Activated naive CD8-positive, alpha-beta T cell treated with anti-CD3 and anti-CD28 coated beads, Interleukin-2, amount 50 U/mL, for 16 hours (primary cell): ENCODE measurements around the gene CLEC2L.

ENCODE experiments used
- DNase-seq: peaks from one replicate; pipeline ENCODE4 v3.0.0-alpha.2; 2020; ENCODE audit warnings: low read depth, low spot score

The CLEC2L gene

DNA sequence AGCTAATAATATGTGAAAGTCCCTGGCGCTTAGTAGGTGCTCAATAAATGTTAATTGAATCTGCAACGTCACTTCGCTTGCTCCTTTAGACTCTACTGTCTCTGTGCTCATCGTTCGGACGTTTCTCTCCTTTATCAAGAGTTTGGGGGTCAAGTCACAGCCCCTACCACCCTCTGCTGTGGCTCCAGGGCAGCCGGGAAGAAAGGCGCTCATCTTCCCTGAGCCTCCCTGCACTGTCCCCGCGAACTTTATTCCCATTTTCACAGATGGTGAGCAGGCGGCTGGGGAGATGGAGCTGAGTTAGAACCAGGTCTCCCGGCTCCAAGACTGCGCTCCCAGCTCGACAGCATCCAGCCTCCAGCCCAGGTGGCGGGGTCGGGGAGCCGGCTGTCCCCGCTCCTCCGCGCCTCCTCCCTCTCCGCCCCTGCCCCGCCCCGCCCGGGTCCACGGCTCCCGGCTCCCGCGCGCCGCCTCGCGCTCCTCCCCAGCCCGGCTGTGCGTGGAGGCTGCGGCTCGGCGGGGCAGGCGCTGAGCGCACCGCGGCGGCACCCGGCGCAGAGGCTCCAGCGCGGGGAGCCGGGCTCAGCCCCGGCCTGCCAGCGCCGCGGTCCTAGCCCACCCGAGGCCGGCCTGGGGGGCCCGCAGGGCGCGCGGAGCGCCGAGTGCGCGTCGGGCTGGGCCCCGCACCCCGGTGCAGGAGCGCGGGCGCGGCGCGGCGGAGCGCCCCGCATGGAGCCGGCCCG is at the start of gene CLEC2L:
TSS of gene CLEC2L (plus strand) at position 487 of the 743 bp plus-strand sequence. CDS start at position 730, 243 bp downstream.
- DNase-seq = no peak

DNA sequence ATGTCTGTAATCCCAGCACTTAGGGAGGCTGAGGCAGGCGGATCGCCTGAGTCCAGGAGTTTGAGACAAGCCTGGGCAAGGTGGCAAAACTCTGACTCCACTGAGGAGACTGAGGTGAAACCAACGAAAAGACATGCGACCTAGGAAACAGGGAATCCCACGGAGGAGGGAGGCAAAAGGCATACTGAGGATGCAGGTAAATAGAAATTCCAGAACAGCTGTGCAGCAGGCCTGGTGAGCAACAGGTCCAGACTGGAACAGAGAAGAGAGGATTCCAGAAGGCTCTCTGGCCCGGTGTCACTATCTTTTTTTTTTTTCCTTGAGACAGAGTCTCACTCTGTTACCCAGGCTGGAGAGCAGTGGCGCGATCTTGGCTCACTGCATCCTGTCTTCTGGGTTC is 47.3 kb upstream of the CLEC2L start:
- no peak for DNase-seq

- no peak for DNase-seq
Measured at GRCh38 chr7:139476891-139477290, 46.6 kb upstream of the CLEC2L start.

DNA sequence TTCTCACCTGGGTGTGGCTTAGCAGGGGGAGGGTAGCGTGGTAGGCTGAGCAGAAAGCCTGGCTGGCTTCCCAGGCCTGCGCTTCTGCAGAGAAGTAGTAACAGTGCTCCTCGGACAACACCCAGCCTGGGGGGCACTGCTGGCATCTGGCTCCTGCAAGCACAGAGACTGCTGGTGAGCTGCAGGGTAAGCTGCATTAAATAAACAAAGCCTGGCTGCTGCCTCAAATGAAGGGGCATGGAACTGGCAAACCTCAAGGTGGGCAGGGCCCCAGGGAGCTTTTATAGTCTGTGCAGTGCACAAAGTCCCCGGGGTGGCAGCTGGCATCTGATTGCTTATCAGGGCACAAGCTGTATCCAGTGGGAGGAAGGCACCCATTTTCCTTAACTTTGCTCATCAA is 43.9 kb upstream of the CLEC2L start:
- DNase-seq = no peak

- no peak for DNase-seq
Measured at GRCh38 chr7:139481364-139481763, 42.1 kb upstream of the CLEC2L start.

DNA sequence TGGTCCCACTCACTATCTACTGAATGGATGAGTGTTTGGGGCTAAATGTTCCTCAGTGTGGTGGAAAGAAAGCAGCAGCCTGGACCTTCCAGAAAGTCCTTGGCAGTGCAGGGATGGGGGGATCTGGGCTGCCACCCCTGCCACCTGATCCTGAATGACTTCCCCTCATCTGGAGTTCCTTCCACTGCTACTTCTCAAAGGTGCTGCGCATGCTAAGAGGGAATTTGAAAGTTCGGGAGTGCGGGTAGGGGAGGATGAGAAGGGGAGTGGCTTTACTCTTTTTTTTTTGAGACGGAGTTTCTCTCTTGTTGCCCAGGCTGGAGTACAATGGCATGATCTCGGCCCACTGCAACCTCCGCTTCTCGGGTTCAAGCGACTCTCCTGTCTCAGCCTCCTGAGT is 41.4 kb upstream of the CLEC2L start:
- DNase-seq = no peak

- DNase-seq = no peak
Measured at GRCh38 chr7:139482662-139483466, 40.6 kb upstream of the CLEC2L start.

DNA sequence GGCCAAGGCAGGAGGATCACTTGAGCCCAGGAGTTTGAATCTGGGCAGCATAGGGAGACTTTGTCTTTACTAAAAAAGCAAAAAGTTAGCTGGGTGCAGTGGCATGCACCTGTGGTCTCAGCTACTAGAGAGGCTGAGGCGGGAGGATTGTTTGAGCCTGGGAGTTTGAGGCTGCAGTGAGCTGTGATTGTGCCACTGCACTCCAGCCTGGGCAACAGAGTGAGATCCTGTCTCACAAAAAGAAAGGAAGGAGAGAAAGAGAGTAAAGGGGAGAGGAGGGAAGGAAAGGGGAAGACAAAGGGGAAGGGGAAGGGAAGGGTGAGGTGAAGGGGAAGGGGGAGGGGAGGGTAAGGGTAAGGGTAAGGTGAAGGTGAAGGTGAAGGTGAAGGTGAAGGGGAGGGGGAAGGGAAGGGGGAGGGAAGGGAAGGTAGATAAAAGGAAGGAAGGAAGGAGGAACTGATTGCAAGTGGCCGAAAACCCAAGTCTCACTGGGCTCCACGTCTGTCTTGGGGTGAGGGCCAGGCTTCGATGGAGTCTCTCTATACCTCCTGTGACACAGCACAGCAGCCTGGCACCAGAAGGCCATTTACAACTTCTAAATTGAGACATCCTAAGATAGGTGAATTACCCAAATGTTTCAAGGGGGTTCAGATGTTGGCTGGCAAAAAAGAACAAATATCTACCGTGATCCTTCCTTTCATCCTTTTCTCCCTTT is 36.0 kb upstream of the CLEC2L start:
- no peak for DNase-seq

DNA sequence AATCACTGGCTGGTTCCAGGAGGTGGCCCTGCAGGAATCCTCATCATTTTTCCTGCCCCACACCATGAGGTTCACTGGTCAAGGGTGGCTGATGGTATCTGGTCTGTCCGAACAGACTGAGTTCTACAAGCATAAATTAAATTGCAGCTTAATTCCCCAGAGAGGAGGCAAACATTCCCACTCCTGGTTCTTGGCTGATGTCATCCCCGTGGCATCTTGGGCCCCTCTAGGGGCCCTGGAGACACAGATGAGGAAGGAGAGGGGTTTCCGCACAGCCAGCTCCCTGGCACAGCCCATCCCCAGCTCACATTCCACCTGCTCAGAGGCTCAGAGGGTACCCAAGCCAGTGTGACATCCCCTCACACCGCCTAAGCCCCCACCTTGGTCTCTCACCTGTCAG is 34.7 kb upstream of the CLEC2L start:
- no peak for DNase-seq

- no peak for DNase-seq
Measured at GRCh38 chr7:139490130-139490529, 33.4 kb upstream of the CLEC2L start.

DNA sequence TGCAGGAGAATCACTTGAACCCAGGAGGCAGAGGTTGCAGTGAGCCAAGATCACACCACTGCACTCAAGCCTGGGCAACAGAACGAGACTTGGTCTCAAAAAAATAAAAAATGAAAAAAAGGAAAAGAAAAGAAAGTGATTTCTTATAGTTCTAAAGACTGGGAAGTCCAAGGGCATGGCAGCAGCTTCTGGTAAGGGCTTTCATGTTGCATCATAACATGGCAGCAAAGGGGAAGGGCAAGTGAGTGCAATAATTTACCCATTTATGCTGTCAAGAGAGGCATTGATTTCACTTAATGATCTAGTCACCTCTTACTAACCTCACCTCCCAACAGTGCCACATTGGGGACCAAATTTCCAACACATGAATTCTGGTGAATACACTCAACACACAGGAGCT is 31.2 kb upstream of the CLEC2L start:
- DNase-seq = no peak

DNA sequence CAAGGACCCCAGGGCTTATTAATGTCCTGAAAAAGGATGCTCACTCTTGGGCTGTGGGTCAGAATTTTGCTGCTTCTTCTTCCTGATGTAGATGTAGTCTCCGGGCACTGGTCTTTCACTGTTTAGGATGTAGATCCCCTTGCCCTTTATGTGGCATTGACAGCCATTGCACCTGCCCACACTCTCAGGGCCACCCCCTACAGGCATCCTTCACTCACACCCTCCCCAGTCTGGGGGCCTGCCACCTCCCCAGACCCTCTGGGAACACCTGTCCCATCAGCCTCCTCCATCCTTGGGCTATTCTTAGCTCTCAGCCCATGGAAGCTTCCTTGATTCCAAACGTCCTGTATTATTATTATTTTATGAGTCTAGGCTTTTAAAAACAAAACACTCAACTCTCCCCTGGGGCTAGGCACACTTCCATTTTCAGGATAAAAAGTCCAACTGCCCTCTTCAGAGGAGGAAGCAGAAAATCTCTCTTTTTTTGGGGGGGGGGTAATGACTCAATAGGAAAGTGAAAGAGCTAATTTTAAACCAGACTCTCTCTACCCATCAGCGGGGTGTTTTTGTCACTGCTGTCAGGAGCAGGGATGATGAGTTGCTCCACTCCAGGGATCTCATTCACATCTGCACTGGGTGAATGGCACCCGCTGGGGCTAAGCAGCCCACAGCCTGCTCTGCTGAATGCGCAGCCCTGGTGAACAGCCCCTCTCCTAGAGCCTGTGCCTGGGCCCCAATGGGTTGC is 28.5 kb upstream of the CLEC2L start:
- no peak for DNase-seq

DNA sequence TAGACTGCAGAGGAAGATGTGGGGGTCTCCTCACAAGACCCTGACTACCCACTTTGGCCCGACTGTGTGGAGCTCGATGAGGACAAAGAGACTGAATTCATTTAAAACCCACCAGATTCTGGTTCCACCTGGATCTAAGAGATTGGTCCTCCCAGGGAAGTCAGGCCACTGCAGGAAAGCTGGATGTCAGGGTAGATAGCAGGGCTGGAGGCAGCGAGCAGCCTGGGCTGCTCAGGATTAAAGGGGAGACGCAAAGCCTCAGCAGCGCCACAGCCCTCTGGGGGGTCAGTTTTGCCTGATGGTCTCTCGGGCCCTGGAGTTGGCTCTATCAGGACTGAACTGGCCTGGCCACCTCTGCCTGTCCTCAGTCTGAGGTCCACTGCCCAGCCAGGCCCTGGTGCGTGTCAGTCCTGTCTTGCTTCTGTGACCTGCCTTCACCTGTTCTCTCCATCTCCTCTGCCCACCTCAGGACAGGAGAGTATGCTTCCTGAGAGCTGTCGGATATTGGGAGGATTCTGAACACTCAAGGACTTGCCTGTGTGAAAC is 27.8 kb upstream of the CLEC2L start:
- DNase-seq = no peak

- no peak for DNase-seq
Measured at GRCh38 chr7:139496528-139496927, 27.0 kb upstream of the CLEC2L start.

GRCh38 chr7:139500770-139501138 is 22.7 kb upstream of the CLEC2L start:
- DNase-seq = no peak

DNA sequence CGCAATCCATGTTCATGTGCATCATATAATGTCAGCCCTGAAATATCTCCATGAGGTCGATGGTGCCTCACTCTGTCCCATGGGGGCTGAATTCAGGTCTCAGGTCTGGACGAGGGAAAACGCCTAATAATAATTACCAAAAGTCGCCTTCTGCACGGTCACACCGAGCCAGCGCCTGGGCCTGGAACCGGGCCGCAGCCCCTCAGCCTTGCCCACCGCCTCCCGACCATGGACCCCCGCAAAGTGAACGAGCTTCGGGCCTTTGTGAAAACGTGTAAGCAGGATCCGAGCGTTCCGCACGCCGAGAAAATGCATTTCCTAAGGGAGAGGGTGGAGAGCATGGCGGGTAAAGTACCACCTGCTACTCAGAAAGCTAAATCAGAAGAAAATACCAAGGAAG is 21.3 kb upstream of the CLEC2L start:
- no peak for DNase-seq

DNA sequence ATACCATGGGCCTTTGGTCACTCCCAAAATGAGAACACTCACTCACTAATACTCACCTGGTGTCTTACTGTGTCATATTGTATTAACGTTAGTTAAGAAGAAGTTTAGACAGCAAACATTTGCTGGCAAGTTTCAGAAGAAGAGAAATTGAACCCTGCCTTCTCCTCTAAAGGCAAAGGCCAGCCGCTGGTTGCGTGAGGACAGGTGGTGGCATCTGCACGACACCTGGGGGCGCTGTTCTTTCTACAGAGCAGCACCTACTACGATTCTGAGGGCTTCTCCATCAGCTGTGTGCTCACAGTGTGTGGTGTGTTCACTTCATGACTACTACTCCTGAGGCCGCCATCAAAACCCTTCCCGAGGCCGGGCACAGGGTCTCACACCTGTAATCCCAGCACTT is 17.9 kb upstream of the CLEC2L start:
- no peak for DNase-seq

DNA sequence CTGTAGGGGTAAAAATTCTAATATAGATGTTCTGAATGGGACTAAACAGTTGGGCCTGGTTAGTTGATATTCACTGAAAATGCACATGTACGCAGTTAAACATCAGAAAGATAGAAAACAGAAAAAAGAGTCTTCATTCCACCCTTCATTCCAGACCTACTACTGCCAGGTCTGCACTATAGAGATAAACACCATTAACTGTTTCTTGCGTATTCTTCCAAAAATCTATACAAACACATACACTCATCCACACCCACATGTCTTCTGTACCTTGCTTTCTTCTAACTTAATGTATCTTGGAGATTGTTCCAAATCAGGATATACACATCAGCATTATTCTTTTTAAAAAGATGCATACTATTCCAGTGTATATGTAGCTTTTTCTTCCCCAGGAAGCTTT is 13.9 kb upstream of the CLEC2L start:
- DNase-seq = no peak

- no peak for DNase-seq
Measured at GRCh38 chr7:139511315-139511714, 12.2 kb upstream of the CLEC2L start.

- DNase-seq = no peak
Measured at GRCh38 chr7:139515266-139515665, 8.2 kb upstream of the CLEC2L start.

DNA sequence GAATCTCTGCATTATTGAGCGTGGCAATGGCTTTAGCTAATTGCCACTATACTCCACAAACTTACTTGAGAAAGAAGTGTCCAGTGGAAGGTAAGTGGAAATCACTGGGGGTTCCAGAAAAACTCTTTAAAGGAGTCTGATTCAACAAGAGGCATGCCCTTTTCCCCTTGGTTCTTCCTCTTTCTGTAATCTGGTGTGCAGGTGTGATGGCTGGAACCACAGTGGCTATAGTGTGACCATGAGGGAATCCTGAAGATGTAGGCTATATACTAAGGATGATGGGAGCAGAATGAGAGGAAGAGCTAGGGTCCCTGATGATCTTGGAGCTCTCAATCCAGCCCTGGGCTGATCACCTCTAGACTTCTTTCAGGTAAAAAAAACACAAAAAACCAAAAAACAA is 2.0 kb upstream of the CLEC2L start:
- DNase-seq = no peak

GRCh38 chr7:139522830-139523198 is 671 bp upstream of the CLEC2L start:
- DNase-seq = no peak
